Kidney (tissue), 14 donors: Measurements from ENCODE around the gene RABGEF1. TPM values are rescaled to one million over a fixed set of nuclear protein-coding genes. Genes with fewer than 3 reads are reported as not detected.

Source experiments
- DNase-seq, 5 donors: peaks; one replicate each; pipeline ENCODE4 v3.0.0-alpha.2; 2013 to 2020
- FAIRE-seq: peaks from 2 replicates; lab custom pipeline; 2012; peaks lifted over from hg19 to GRCh38; lab: Jason Lieb, UNC
- H3K27ac ChIP-seq, 2 donors: one replicate each; pipeline ENCODE4 v1.7.0; 2013; ENCODE audit warnings: low read depth in 2 of 2, low read length in 2 of 2, inconsistent platforms in 1 of 2
- H3K27me3 ChIP-seq: one replicate; pipeline ENCODE4 v1.7.1; 2013; ENCODE audit warnings: low read length, inconsistent platforms; ENCODE audit not compliant: control insufficient read depth, insufficient read depth
- H3K36me3 ChIP-seq, 3 donors: one replicate each; pipeline versions ENCODE4 v1.7.0 to v1.7.1; 2013; ENCODE audit warnings: low read length in 3 of 3, control low read depth in 1 of 3, inconsistent platforms in 1 of 3; ENCODE audit not compliant: insufficient read depth in 3 of 3, control insufficient read depth in 2 of 3
- H3K4me1 ChIP-seq, 3 donors: one replicate each; pipeline versions ENCODE4 v1.7.0 to v1.7.1; 2013; ENCODE audit warnings: low read length in 3 of 3, inconsistent platforms in 1 of 3, low read depth in 1 of 3; ENCODE audit not compliant: control insufficient read depth in 2 of 3, insufficient read depth in 2 of 3
- H3K4me3 ChIP-seq, 3 donors: one replicate each; pipeline versions ENCODE4 v1.7.0 to v1.8.1; 2013; ENCODE audit warnings: low read length in 3 of 3, control low read depth in 1 of 3, inconsistent platforms in 1 of 3
- H3K9ac ChIP-seq, 3 donors: one replicate each; pipeline versions ENCODE4 v1.7.0 to v1.7.1; 2013; ENCODE audit warnings: low read length in 3 of 3, control low read depth in 1 of 3, inconsistent platforms in 1 of 3
- H3K9me3 ChIP-seq, 3 donors: one replicate each; pipeline versions ENCODE4 v1.7.0 to v1.7.1; 2013; ENCODE audit warnings: low read length in 3 of 3, control low read depth in 1 of 3, inconsistent platforms in 1 of 3; ENCODE audit not compliant: control insufficient read depth in 2 of 3, insufficient read depth in 1 of 3
- CTCF ChIP-seq: IDR thresholded peaks from 3 replicates; pipeline ENCODE4 v1.5.1; 2012; ENCODE audit warnings: mild to moderate bottlenecking, moderate library complexity, borderline replicate concordance; ENCODE audit not compliant: insufficient read depth; ENCODE audit errors: extremely low read depth
- intact Hi-C: fragments of 100-400 bp; cut with DNase I; formaldehyde crosslinking; loops from one replicate; pipeline ENCODE4 v1.11.1; 2022
- polyA plus RNA-seq: library from polyadenylated mRNA; stranded (reverse); fragments of 350-450 nt; fragmentation: Illumina TruSeq; extraction: RNeasy Lipid Tissue Mini Kit (QIAGEN cat#74804); gene quantifications from one replicate; pipeline ENCODE4 v1.2.3, GENCODE V29; 2014; ENCODE audit warnings: low read depth, low replicate concordance; ENCODE audit not compliant: insufficient read depth
- total RNA-seq: library from RNA; stranded (reverse); fragmentation: NEBNext Ultra II Directional; extraction: Animal tissue kit (Norgen Biotek cat#: 25700); gene quantifications from one replicate; pipeline ENCODE4 v1.2.1, GENCODE V29; 2021
- donor health status: control.
- donor health status: control.
- donor health status: control.
- donor health status: control.
- donor health status: control.
- donor health status: DM: yes; HTN: yes; CAD: no.
- donor health status: Normal renal cell carcinoma (clear cell type).

Gene RABGEF1
- total and polyA plus RNA-seq, 2 donors from 2014 or later: 12.8 to 26.8 TPM

GRCh38 chr7:66731986-66732385 lies 8.5 kb upstream of the RABGEF1 start:
- no peak for TF ChIP-seq CTCF
- Histone ChIP-seq H3K9me3 (peaks cover 0 to 12% (median 0%) of the 10 kb centered on the region in 3 donors), H3K9ac (no peak overlapping the region), H3K4me3 (no peak overlapping the region), H3K27ac (no peak overlapping the region), H3K27me3 (no peaks in the 10 kb centered on the region), H3K4me1 (no peaks in the 10 kb centered on the region), H3K36me3 (peaks cover 0 to 2% (median 0%) of the 10 kb centered on the region in 3 donors)
- DNase-seq (no peak), FAIRE-seq (no peak)
- intact Hi-C loops: no loop called here

GRCh38 chr7:66732439-66732838 lies 8.1 kb upstream of the RABGEF1 start:
- H3K27me3 ChIP-seq: no peaks in the 10 kb centered on the region
- no peak overlapping the region for H3K4me3 ChIP-seq
- FAIRE-seq: no peak
- DNase-seq: no peak
- H3K4me1 ChIP-seq: no peaks in the 10 kb centered on the region
- TF ChIP-seq CTCF: no peak
- no peak overlapping the region for H3K9ac ChIP-seq
- H3K9me3 ChIP-seq: peaks cover 0 to 12% (median 0%) of the 10 kb centered on the region in 3 donors
- no peak overlapping the region for H3K27ac ChIP-seq
- H3K36me3 ChIP-seq: peaks cover 0 to 2% (median 0%) of the 10 kb centered on the region in 3 donors
- intact Hi-C loops: no loop called here

- Histone ChIP-seq H3K9ac (no peak overlapping the region), H3K4me3 (no peak overlapping the region), H3K9me3 (peaks cover 0 to 12% (median 0%) of the 10 kb centered on the region in 3 donors), H3K27ac (no peak overlapping the region), H3K4me1 (peaks cover 0 to 2% (median 0%) of the 10 kb centered on the region in 3 donors), H3K27me3 (no peaks in the 10 kb centered on the region), H3K36me3 (peaks cover 0 to 2% (median 0%) of the 10 kb centered on the region in 3 donors)
- FAIRE-seq (no peak), DNase-seq (no peak)
- no peak for TF ChIP-seq CTCF
- intact Hi-C loops: no loop called here
These were observed 6.5 kb upstream of the RABGEF1 start for GRCh38 chr7:66734006-66734405.

GRCh38 chr7:66735154-66735553 lies 5.4 kb upstream of the RABGEF1 start:
- no peak overlapping the region for H3K27ac ChIP-seq
- peaks cover 0 to 2% (median 0%) of the 10 kb centered on the region in 3 donors for H3K36me3 ChIP-seq
- FAIRE-seq: no peak
- no peak for DNase-seq
- H3K9ac ChIP-seq: no peak overlapping the region
- no peak overlapping the region for H3K4me3 ChIP-seq
- H3K4me1 ChIP-seq: peaks cover 0 to 2% (median 0%) of the 10 kb centered on the region in 3 donors
- H3K9me3 ChIP-seq: peaks cover 0 to 12% (median 0%) of the 10 kb centered on the region in 3 donors
- intact Hi-C loops: no loop called here
- TF ChIP-seq CTCF: no peak
- H3K27me3 ChIP-seq: no peaks in the 10 kb centered on the region
